Right lobe of liver (tissue), 4 donors: ENCODE data around the gene DNAJC13.

Experiments used
- CTCF ChIP-seq, 4 donors: fragments of 200-600 bp in 3 of 4; fragments of 450-650 bp in 1 of 4; IDR thresholded peaks; one replicate each; pipeline versions ENCODE4 v1.5.1 to v1.8.0; 2016 to 2022; ENCODE audit warnings: antibody characterized with exemption in 4 of 4, mild to moderate bottlenecking in 2 of 4
- POLR2A ChIP-seq: fragments of 450-650 bp; IDR thresholded peaks from one replicate; pipeline ENCODE4 v1.6.1; 2017; ENCODE audit warnings: antibody characterized with exemption, mild to moderate bottlenecking
- donor health status: DM: no; HTN: no; CAD: no.
- donor health status: DM: no; HTN: no; CAD: no.
- donor health status: DM: no; HTN: yes; CAD: no.

DNA sequence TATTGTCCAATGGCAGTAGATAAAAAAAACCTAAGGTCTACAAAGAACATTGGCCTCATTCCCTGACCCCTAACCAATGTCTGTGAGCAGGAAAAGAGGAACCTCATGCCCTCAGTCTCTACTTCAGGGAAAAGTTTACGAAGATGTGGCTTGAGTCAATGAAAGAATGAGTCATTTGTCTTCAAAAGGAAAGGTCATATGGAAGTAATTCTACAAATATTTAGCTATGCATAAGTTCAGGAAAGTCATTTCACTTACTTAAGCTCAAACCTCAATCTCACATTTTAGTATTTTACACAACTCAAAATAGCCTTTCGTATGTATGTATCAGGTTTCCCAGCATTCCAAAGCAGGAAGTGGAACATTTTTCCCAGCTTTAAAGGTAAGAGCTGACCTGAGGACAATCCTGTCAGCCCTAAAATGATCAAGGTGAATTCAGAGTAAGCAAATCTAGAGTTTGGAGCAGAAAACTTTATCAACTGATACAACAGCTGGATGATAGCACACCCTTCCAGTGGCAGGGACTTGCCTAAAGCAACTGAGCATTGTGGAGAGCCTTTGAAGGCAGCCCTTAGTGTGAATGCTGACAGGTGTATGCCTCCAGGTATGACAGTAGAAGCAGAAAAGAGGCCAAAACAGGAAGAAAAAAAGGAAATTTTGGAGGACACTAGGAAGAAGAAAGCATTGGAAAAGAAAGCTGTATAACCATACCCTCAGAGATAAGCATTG is 125.9 kb downstream of the DNAJC13 start:
- TF ChIP-seq CTCF (IDR thresholded peaks at IDR 0.05) (no peak), POLR2A (no peak)
